Activated T-helper 2 cell treated with anti-CD3 and anti-CD28 coated beads, Interferon-gamma antibody, Interleukin-2, Interleukin-4, amounts not matched to agents 10 μg/mL and 5 μg/mL and 100 μg/mL, durations not matched to agents 14 hours and 24 hours and 36 hours (primary cell): Measurements from ENCODE around the gene INTS13. TPM values are rescaled to one million over a fixed set of nuclear protein-coding genes. Genes with fewer than 3 reads are reported as not detected.
A peak's percentile ranks its signal among the peaks of the same experiment; 100 is the strongest.
"Not testable (repeated sequence)": the region's sequence is repeated elsewhere in the genome, so short reads cannot be mapped to it uniquely, and the experiment has no call there.

ENCODE experiments used
- DNase-seq: peaks from one replicate; pipeline ENCODE4 v3.0.0; 2021; ENCODE audit warnings: low spot score
- H3K27ac Mint-ChIP-seq: one replicate; pipeline ENCODE4 v1.8.0; 2021; ENCODE audit warnings: mixed read lengths
- H3K27me3 Mint-ChIP-seq: one replicate; pipeline ENCODE4 v1.8.0; 2021; ENCODE audit warnings: low read depth, mixed read lengths
- H3K36me3 Mint-ChIP-seq: one replicate; pipeline ENCODE4 v1.8.0; 2021; ENCODE audit warnings: low read depth, mixed read lengths
- H3K4me1 Mint-ChIP-seq: one replicate; pipeline ENCODE4 v1.8.0; 2021; ENCODE audit warnings: low read depth, mixed read lengths
- H3K4me3 Mint-ChIP-seq: one replicate; pipeline ENCODE4 v1.8.0; 2021; ENCODE audit warnings: low read depth, mild to moderate bottlenecking, moderate library complexity, mixed read lengths
- H3K9me3 Mint-ChIP-seq: one replicate; pipeline ENCODE4 v1.8.0; 2021; ENCODE audit warnings: mixed read lengths
- intact Hi-C: fragments of 100-400 bp; cut with micrococcal nuclease; formaldehyde crosslinking; loops from one replicate; pipeline ENCODE4 v1.15.1; 2023
- total RNA-seq: library from RNA; stranded (reverse); gene quantifications from 2 replicates; pipeline ENCODE4 v1.2.3, GENCODE V29; 2022

Gene INTS13
- total RNA-seq, result 54.4 and 65.7 TPM in 2 replicates

- H3K36me3 Mint-ChIP-seq, result peaks cover 31% of the 10 kb centered on the region
- no peaks in the 10 kb centered on the region for H3K9me3 Mint-ChIP-seq
- DNase-seq, result peak; percentile 96
- H3K4me3 Mint-ChIP-seq, result peak within 1 kb of the TSS; percentile 94
- intact Hi-C loops, result loop anchor here (1.0 to 10.0 kb wide), 10 partner anchors 27 to 772 kb away; partner anchors contain the start of genes ITPR2, MRPS35, STK38L and TM7SF3
- peaks cover 62% of the 10 kb centered on the region for H3K4me1 Mint-ChIP-seq
- no peaks in the 10 kb centered on the region for H3K27me3 Mint-ChIP-seq
- H3K27ac Mint-ChIP-seq, result peak within 1 kb of the TSS; percentile 94
Observed at GRCh38 chr12:26937863-26938700, at the start of gene INTS13, which contains the start of gene FGFR1OP2. INTS13 (minus strand) TSS chr12:26937981; CDS start chr12:26936803, 1,178 bp downstream. FGFR1OP2 (plus strand) TSS chr12:26938470; CDS start chr12:26954159, 15,689 bp downstream.

- intact Hi-C loops, result no loop called here
- H3K27me3 Mint-ChIP-seq, result no peaks in the 10 kb centered on the region
- no peak overlapping the region for H3K27ac Mint-ChIP-seq
- H3K9me3 Mint-ChIP-seq, result no peaks in the 10 kb centered on the region
- peaks cover 7% of the 10 kb centered on the region for H3K4me1 Mint-ChIP-seq
- no peak overlapping the region for H3K4me3 Mint-ChIP-seq
- H3K36me3 Mint-ChIP-seq, result peaks cover 67% of the 10 kb centered on the region
- no peak for DNase-seq
Observed at GRCh38 chr12:26982866-26983265, 45.1 kb upstream of the INTS13 start.

- Mint-ChIP-seq H3K9me3 (no peaks in the 10 kb centered on the region), H3K4me1 (peaks cover 14% of the 10 kb centered on the region), H3K27me3 (no peaks in the 10 kb centered on the region), H3K4me3 (no peak overlapping the region), H3K36me3 (peaks cover 72% of the 10 kb centered on the region), H3K27ac (no peak overlapping the region)
- DNase-seq, result no peak
- intact Hi-C loops, result no loop called here
Observed at GRCh38 chr12:26979733-26980132, 42.0 kb upstream of the INTS13 start.

GRCh38 chr12:26978801-26979200 lies 41.0 kb upstream of the INTS13 start:
- H3K4me3 Mint-ChIP-seq, result no peak overlapping the region
- no peak for DNase-seq
- H3K27ac Mint-ChIP-seq, result no peak overlapping the region
- intact Hi-C loops, result no loop called here
- no peaks in the 10 kb centered on the region for H3K27me3 Mint-ChIP-seq
- H3K4me1 Mint-ChIP-seq, result peaks cover 10% of the 10 kb centered on the region
- no peaks in the 10 kb centered on the region for H3K9me3 Mint-ChIP-seq
- H3K36me3 Mint-ChIP-seq, result peaks cover 72% of the 10 kb centered on the region

- H3K36me3 Mint-ChIP-seq, result peaks cover 63% of the 10 kb centered on the region
- H3K4me1 Mint-ChIP-seq, result peaks cover 13% of the 10 kb centered on the region
Observed at GRCh38 chr12:26976687-26977086, 38.9 kb upstream of the INTS13 start.

GRCh38 chr12:26971963-26972362 lies 34.2 kb upstream of the INTS13 start:
- intact Hi-C loops, result loop anchor here (1.0 to 5.0 kb wide), 2 partner anchors 34 to 40 kb away; partner anchors contain the start of genes FGFR1OP2 and TM7SF3
- H3K4me1 Mint-ChIP-seq, result peaks cover 16% of the 10 kb centered on the region
- no peaks in the 10 kb centered on the region for H3K9me3 Mint-ChIP-seq
- peak overlapping the region; percentile 29 for H3K27ac Mint-ChIP-seq
- no peaks in the 10 kb centered on the region for H3K27me3 Mint-ChIP-seq
- peak; percentile 14 for DNase-seq
- H3K4me3 Mint-ChIP-seq, result no peak overlapping the region
- peaks cover 67% of the 10 kb centered on the region for H3K36me3 Mint-ChIP-seq

More at GRCh38 chr12:26976687-26977086, 38.9 kb upstream of the INTS13 start:
- no peak for DNase-seq
- intact Hi-C loops, result no loop called here
- Mint-ChIP-seq H3K27me3 (no peaks in the 10 kb centered on the region), H3K27ac (no peak overlapping the region), H3K9me3 (no peaks in the 10 kb centered on the region), H3K4me3 (no peak overlapping the region)

GRCh38 chr12:26970136-26970535 lies 32.4 kb upstream of the INTS13 start:
- intact Hi-C loops, result loop anchor here (5.0 kb wide), 1 partner anchor 42 kb away; the partner anchor contains the start of gene TM7SF3
- Mint-ChIP-seq H3K4me1 (peaks cover 8% of the 10 kb centered on the region), H3K4me3 (no peak overlapping the region), H3K27me3 (no peaks in the 10 kb centered on the region), H3K9me3 (no peaks in the 10 kb centered on the region), H3K27ac (no peak overlapping the region), H3K36me3 (peaks cover 64% of the 10 kb centered on the region)
- DNase-seq, result no peak

GRCh38 chr12:26966842-26967241 lies 29.1 kb upstream of the INTS13 start:
- intact Hi-C loops, result no loop called here
- no peak overlapping the region for H3K4me3 Mint-ChIP-seq
- no peak for DNase-seq
- no peak overlapping the region for H3K27ac Mint-ChIP-seq
- H3K4me1 Mint-ChIP-seq, result peaks cover 7% of the 10 kb centered on the region
- no peaks in the 10 kb centered on the region for H3K9me3 Mint-ChIP-seq
- H3K27me3 Mint-ChIP-seq, result no peaks in the 10 kb centered on the region
- peaks cover 65% of the 10 kb centered on the region for H3K36me3 Mint-ChIP-seq

GRCh38 chr12:26963413-26963812 lies 25.6 kb upstream of the INTS13 start:
- H3K4me1 Mint-ChIP-seq, result peaks cover 2% of the 10 kb centered on the region
- H3K36me3 Mint-ChIP-seq, result peaks cover 63% of the 10 kb centered on the region
- no peak overlapping the region for H3K4me3 Mint-ChIP-seq
- intact Hi-C loops, result no loop called here
- H3K27me3 Mint-ChIP-seq, result no peaks in the 10 kb centered on the region
- no peaks in the 10 kb centered on the region for H3K9me3 Mint-ChIP-seq
- H3K27ac Mint-ChIP-seq, result no peak overlapping the region
- no peak for DNase-seq

GRCh38 chr12:26961803-26962202 lies 24.0 kb upstream of the INTS13 start:
- H3K4me1 Mint-ChIP-seq, result peaks cover 2% of the 10 kb centered on the region
- peaks cover 70% of the 10 kb centered on the region for H3K36me3 Mint-ChIP-seq
- no peak overlapping the region for H3K4me3 Mint-ChIP-seq
- H3K27ac Mint-ChIP-seq, result no peak overlapping the region
- H3K9me3 Mint-ChIP-seq, result no peaks in the 10 kb centered on the region
- intact Hi-C loops, result no loop called here
- no peak for DNase-seq
- H3K27me3 Mint-ChIP-seq, result no peaks in the 10 kb centered on the region

GRCh38 chr12:26961391-26961790 lies 23.6 kb upstream of the INTS13 start:
- DNase-seq, H3K27me3 Mint-ChIP-seq, H3K4me3 Mint-ChIP-seq, intact Hi-C loops, H3K4me1 Mint-ChIP-seq, H3K27ac Mint-ChIP-seq, H3K9me3 Mint-ChIP-seq: not testable (repeated sequence)
- H3K36me3 Mint-ChIP-seq, result peaks cover 70% of the 10 kb centered on the region

GRCh38 chr12:26954027-26954426 lies 16.2 kb upstream of the INTS13 start:
- Mint-ChIP-seq H3K27ac (no peak overlapping the region), H3K4me3 (no peak overlapping the region), H3K9me3 (no peaks in the 10 kb centered on the region), H3K27me3 (no peaks in the 10 kb centered on the region), H3K4me1 (peaks cover 13% of the 10 kb centered on the region), H3K36me3 (peaks cover 59% of the 10 kb centered on the region)
- no peak for DNase-seq
- intact Hi-C loops, result no loop called here

- no peak for DNase-seq
- H3K27ac Mint-ChIP-seq, result no peak overlapping the region
- no peak overlapping the region for H3K4me3 Mint-ChIP-seq
- no peaks in the 10 kb centered on the region for H3K27me3 Mint-ChIP-seq
- peaks cover 62% of the 10 kb centered on the region for H3K36me3 Mint-ChIP-seq
- H3K4me1 Mint-ChIP-seq, result peaks cover 15% of the 10 kb centered on the region
- intact Hi-C loops, result no loop called here
- peaks cover 2% of the 10 kb centered on the region for H3K9me3 Mint-ChIP-seq
Observed at GRCh38 chr12:26953447-26953846, 15.7 kb upstream of the INTS13 start.
